Endothelial cell of umbilical vein (primary cell): ENCODE measurements around the gene SUSD5. TPM values are rescaled to one million over a fixed set of nuclear protein-coding genes. Genes with fewer than 3 reads are reported as not detected.

Experiments used
- BruUV-seq: library from RNA; stranded (reverse); fragments of 400-500 nt; replicated peaks from 2 replicates; lab custom pipeline; 2021; lab: Mats Ljungman, UMichigan
- CTCF ChIA-PET: fragments of 300-600, 350-600 bp; sonication (Branson Sonifier 250); formaldehyde crosslinking; loops from one replicate; lab custom pipeline; 2021; ENCODE audit warnings: antibody characterized with exemption, inconsistent platforms; lab: Charles Lee
- POLR2A ChIA-PET: fragments of 300-600, 350-600 bp; sonication (Branson Sonifier 250); formaldehyde crosslinking; loops from one replicate; lab custom pipeline; 2021; ENCODE audit warnings: antibody characterized with exemption, inconsistent platforms; lab: Charles Lee
- DNase-seq: peaks from one replicate; pipeline ENCODE4 v3.0.0-alpha.2; 2011; ENCODE audit warnings: low read depth, low spot score
- FAIRE-seq: peaks from 2 replicates; lab custom pipeline; 2011; peaks lifted over from hg19 to GRCh38; lab: Jason Lieb, UNC
- H2AFZ ChIP-seq: 2 replicates; pipeline ENCODE4 v1.6.0; 2012; ENCODE audit warnings: low read depth, low read length, control low read depth, inconsistent platforms
- H3K27ac ChIP-seq: 2 replicates; pipeline ENCODE4 v1.5.1; 2011; ENCODE audit warnings: low read depth, mild to moderate bottlenecking, control low read depth, low read length, moderate library complexity; ENCODE audit not compliant: insufficient read depth
- H3K27me3 ChIP-seq, 2 experiments: 2 replicates each; pipeline versions ENCODE4 v1.6.0 to v1.6.1; 2011; ENCODE audit warnings: low read length in 2 of 2, mixed read lengths in 1 of 2; ENCODE audit not compliant: control insufficient read depth in 2 of 2, insufficient read depth in 2 of 2
- H3K36me3 ChIP-seq, 2 experiments: 2 replicates in 1 of 2; 3 replicates in 1 of 2; pipeline ENCODE4 v1.5.1; 2011; ENCODE audit warnings: low read length in 2 of 2, mild to moderate bottlenecking in 1 of 2, moderate library complexity in 1 of 2; ENCODE audit not compliant: control insufficient read depth in 2 of 2, insufficient read depth in 2 of 2; ENCODE audit errors: extremely low read depth in 1 of 2
- H3K4me1 ChIP-seq: 3 replicates; pipeline ENCODE4 v1.5.1; 2011; ENCODE audit warnings: mild to moderate bottlenecking, low read length; ENCODE audit not compliant: control insufficient read depth, insufficient read depth; ENCODE audit errors: extremely low read depth
- H3K4me2 ChIP-seq: 2 replicates; pipeline ENCODE4 v1.6.1; 2011; ENCODE audit warnings: low read length, control low read depth, mixed read lengths; ENCODE audit not compliant: insufficient read depth
- H3K4me3 ChIP-seq, 3 experiments: fragments of 200-600 bp in 1 of 3; sonication (generic), shearing (Covaris generic) in 1 of 3; replicated peaks in 1 of 3; 2 replicates each; pipeline ENCODE4 v1.5.1; 2011 to 2016; ENCODE audit warnings: control low read depth in 3 of 3, low read length in 3 of 3, mild to moderate bottlenecking in 2 of 3, inconsistent platforms in 1 of 3, low read depth in 1 of 3, moderate library complexity in 1 of 3; ENCODE audit not compliant: insufficient read depth in 1 of 3
- H3K79me2 ChIP-seq: 2 replicates; pipeline ENCODE4 v1.6.0; 2012; ENCODE audit warnings: low read length, inconsistent platforms; ENCODE audit not compliant: control insufficient read depth, insufficient read depth
- H3K9ac ChIP-seq: replicated peaks from 2 replicates; pipeline ENCODE3; 2011; ENCODE audit warnings: low read length, control low read depth; ENCODE audit not compliant: insufficient read depth; ENCODE audit errors: extremely low read depth
- H3K9me1 ChIP-seq: replicated peaks from 3 replicates; pipeline ENCODE4 v1.6.0; 2011; ENCODE audit warnings: mild to moderate bottlenecking, low read length; ENCODE audit not compliant: control insufficient read depth, insufficient read depth; ENCODE audit errors: extremely low read depth
- H3K9me3 ChIP-seq: replicated peaks from 2 replicates; pipeline ENCODE4 v1.5.1; 2012; ENCODE audit warnings: low read length, inconsistent platforms; ENCODE audit not compliant: control insufficient read depth, insufficient read depth
- H4K20me1 ChIP-seq: replicated peaks from 2 replicates; pipeline ENCODE3; 2011; ENCODE audit warnings: mild to moderate bottlenecking, low read length; ENCODE audit not compliant: control insufficient read depth, insufficient read depth; ENCODE audit errors: extremely low read depth
- CTCF ChIP-seq, 2 donors: IDR thresholded peaks; 1 replicate in 1 of 2; 2 replicates in 1 of 2; pipeline ENCODE4 v1.5.1; 2011; ENCODE audit warnings: low read length in 2 of 2, mild to moderate bottlenecking in 2 of 2, moderate library complexity in 2 of 2, control low read depth in 1 of 2, inconsistent platforms in 1 of 2, low read depth in 1 of 2; ENCODE audit not compliant: insufficient read depth in 1 of 2; ENCODE audit errors: extremely low read depth in 1 of 2
- JUN ChIP-seq: IDR thresholded peaks from 2 replicates; pipeline ENCODE4 v1.6.1; 2011; ENCODE audit warnings: borderline replicate concordance, low read depth; ENCODE audit not compliant: insufficient read length, insufficient read depth
- MYC ChIP-seq: IDR thresholded peaks from one replicate; pipeline ENCODE4 v1.6.1; 2011; ENCODE audit warnings: mild to moderate bottlenecking, low read depth, low read length
- POLR2A ChIP-seq: IDR thresholded peaks from 2 replicates; pipeline ENCODE4 v1.6.1; 2012; ENCODE audit warnings: low read depth, mild to moderate bottlenecking, control low read depth, low read length
- dilution Hi-C: fragments of 300-500 bp; cut with MboI; formaldehyde crosslinking; loops from one replicate; pipeline ENCODE4 v1.15.0; 2019; ENCODE audit warnings: low sequenced_read_pairs; ENCODE audit not compliant: extremely low pct_ligation_motif_present
- intact Hi-C: fragments of 100-400 bp; cut with micrococcal nuclease; formaldehyde crosslinking; loops from one replicate; pipeline ENCODE4 v1.10.0; 2022
- polyA plus RNA-seq, 4 experiments: library from polyadenylated mRNA; depleted of rRNA in 3 of 4; stranded (reverse) in 3 of 4; unstranded in 1 of 4; fragments of >200 nt; gene quantifications; 2 replicates each; pipeline versions ENCODE4 v1.2.1 to v1.2.3, GENCODE V29; 2011 to 2012; ENCODE audit warnings: missing spikeins in 1 of 4
- total RNA-seq: library from RNA; stranded (reverse); gene quantifications from 2 replicates; pipeline ENCODE4 v1.2.3, GENCODE V29; 2021

Gene SUSD5
- total and polyA plus RNA-seq, 2 donors (not counting 3 experiments of a cell fraction or from before 2014, with no cell fraction given): 7.7 to 18.8 TPM

GRCh38 chr3:33137691-33138090, 80.9 kb downstream of the SUSD5 start:
- no peak overlapping the region for H2AFZ ChIP-seq
- no peak overlapping the region for H3K4me3 ChIP-seq
- no peak overlapping the region for H3K4me2 ChIP-seq
- H3K9me1 ChIP-seq: no peaks in the 10 kb centered on the region
- BruUV-seq: no TSS peak
- no peak overlapping the region for H3K9ac ChIP-seq
- no peak for TF ChIP-seq MYC
- TF ChIP-seq CTCF (IDR thresholded peaks at IDR 0.05; ENCODE audit: extremely low read depth in 1 of 2, insufficient read depth in 1 of 2, low read depth in 1 of 2, low read length in 2 of 2): no peak
- TF ChIP-seq JUN: no peak
- H4K20me1 ChIP-seq: no peaks in the 10 kb centered on the region
- CTCF ChIA-PET: interaction anchor here (10.1 kb wide), 1 partner anchor 236 kb away, joined by 639 read pairs; no protein-coding TSS in a partner anchor
- H3K79me2 ChIP-seq: no peaks in the 10 kb centered on the region
- dilution Hi-C loops (loop anchor here (10.0 kb wide), 1 partner anchor 217 kb away; no protein-coding TSS in a partner anchor), intact Hi-C loops (no loop called here)
- peaks cover 6% of the 10 kb centered on the region for H3K4me1 ChIP-seq
- H3K27me3 ChIP-seq: no peaks in the 10 kb centered on the region
- POLR2A ChIA-PET: no interaction called here
- FAIRE-seq: no peak
- no peaks in the 10 kb centered on the region for H3K9me3 ChIP-seq
- H3K36me3 ChIP-seq: peaks cover 11% of the 10 kb centered on the region in 2 experiments
- no peak overlapping the region for H3K27ac ChIP-seq
- no peak for DNase-seq

GRCh38 chr3:33134026-33134625, 84.5 kb downstream of the SUSD5 start:
- no peaks in the 10 kb centered on the region for H3K9me1 ChIP-seq
- H2AFZ ChIP-seq: no peak overlapping the region
- intact Hi-C loops: loop anchor here (5.0 kb wide), 1 partner anchor 187 kb away; no protein-coding TSS in a partner anchor
- TF ChIP-seq POLR2A (no peak), CTCF (IDR thresholded peaks at IDR 0.05; ENCODE audit: extremely low read depth in 1 of 2, insufficient read depth in 1 of 2, low read depth in 1 of 2, low read length in 2 of 2) (no peak)
- ChIA-PET CTCF (interaction anchor here (0.6 to 10.1 kb wide), 9 partner anchors 12 to 653 kb away, joined by 3 to 639 read pairs (median 3); no protein-coding TSS in a partner anchor), POLR2A (no interaction called here)
- H3K4me1 ChIP-seq: peaks cover 9% of the 10 kb centered on the region
- DNase-seq (peak; percentile 69), FAIRE-seq (peak; percentile 35)
- H3K36me3 ChIP-seq: peaks cover 5 to 6% of the 10 kb centered on the region in 2 experiments
- no peaks in the 10 kb centered on the region for H3K27me3 ChIP-seq
- no TSS peak for BruUV-seq
- H3K9ac ChIP-seq: peak overlapping the region; percentile 16
- H3K9me3 ChIP-seq: no peaks in the 10 kb centered on the region
- H3K4me2 ChIP-seq: no peak overlapping the region
- no peaks in the 10 kb centered on the region for H3K79me2 ChIP-seq
- dilution Hi-C loops: loop anchor here (10.0 kb wide), 1 partner anchor 221 kb away; no protein-coding TSS in a partner anchor
- H3K4me3 ChIP-seq: no peak overlapping the region
- H4K20me1 ChIP-seq: no peaks in the 10 kb centered on the region
- peak overlapping the region; percentile 60 for H3K27ac ChIP-seq
